Mucosa of stomach (tissue), 1 donor: ENCODE results near the gene HRC.

Experiments
- H3K27me3 ChIP-seq: one replicate; pipeline ENCODE4 v1.7.0; 2013; ENCODE audit warnings: mild to moderate bottlenecking, low read length; ENCODE audit not compliant: control insufficient read depth, insufficient read depth
- H3K36me3 ChIP-seq: one replicate; pipeline ENCODE4 v1.7.0; 2013; ENCODE audit warnings: low read length; ENCODE audit not compliant: control insufficient read depth, insufficient read depth
- H3K4me1 ChIP-seq: one replicate; pipeline ENCODE4 v1.7.0; 2013; ENCODE audit warnings: mild to moderate bottlenecking, low read length; ENCODE audit not compliant: control insufficient read depth, insufficient read depth
- H3K4me3 ChIP-seq: one replicate; pipeline ENCODE4 v1.7.0; 2013; ENCODE audit warnings: low read length
- H3K9ac ChIP-seq: one replicate; pipeline ENCODE4 v1.7.0; 2013; ENCODE audit warnings: mild to moderate bottlenecking, low read length, moderate library complexity
- H3K9me3 ChIP-seq: one replicate; pipeline ENCODE4 v1.7.0; 2013; ENCODE audit warnings: mild to moderate bottlenecking, low read length, moderate library complexity; ENCODE audit not compliant: control insufficient read depth
- donor health status: Pancreatic carcinoma.

Gene HRC, protein sequence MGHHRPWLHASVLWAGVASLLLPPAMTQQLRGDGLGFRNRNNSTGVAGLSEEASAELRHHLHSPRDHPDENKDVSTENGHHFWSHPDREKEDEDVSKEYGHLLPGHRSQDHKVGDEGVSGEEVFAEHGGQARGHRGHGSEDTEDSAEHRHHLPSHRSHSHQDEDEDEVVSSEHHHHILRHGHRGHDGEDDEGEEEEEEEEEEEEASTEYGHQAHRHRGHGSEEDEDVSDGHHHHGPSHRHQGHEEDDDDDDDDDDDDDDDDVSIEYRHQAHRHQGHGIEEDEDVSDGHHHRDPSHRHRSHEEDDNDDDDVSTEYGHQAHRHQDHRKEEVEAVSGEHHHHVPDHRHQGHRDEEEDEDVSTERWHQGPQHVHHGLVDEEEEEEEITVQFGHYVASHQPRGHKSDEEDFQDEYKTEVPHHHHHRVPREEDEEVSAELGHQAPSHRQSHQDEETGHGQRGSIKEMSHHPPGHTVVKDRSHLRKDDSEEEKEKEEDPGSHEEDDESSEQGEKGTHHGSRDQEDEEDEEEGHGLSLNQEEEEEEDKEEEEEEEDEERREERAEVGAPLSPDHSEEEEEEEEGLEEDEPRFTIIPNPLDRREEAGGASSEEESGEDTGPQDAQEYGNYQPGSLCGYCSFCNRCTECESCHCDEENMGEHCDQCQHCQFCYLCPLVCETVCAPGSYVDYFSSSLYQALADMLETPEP

GRCh38 chr19:49155005-49155819 is at the start of gene HRC:
TSS of gene HRC (minus strand) at chr19:49155396. CDS start at chr19:49155237, 159 bp downstream.
- no peaks in the 10 kb centered on the region for H3K9me3 ChIP-seq

DNA sequence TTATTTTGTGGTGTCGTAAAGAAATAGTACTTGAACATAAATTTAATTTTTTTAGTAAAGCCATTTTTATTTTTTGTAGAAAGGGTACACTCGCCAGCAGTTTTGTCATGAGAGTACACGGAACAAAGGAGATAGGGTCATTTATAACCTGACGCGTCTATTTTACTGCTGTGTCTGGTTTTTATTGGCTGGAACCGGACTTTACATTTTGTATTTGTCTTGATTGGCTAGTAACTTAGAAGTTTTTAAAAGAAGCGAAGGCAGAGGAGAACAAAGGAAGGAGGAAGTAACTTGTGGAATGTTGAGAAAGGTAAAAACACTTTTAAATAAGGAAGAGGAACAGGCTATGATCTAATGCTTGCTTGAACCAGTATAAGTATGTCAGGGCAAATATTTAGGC is 45.8 kb upstream of the HRC start:
- no peaks in the 10 kb centered on the region for H3K4me1 ChIP-seq
- no peak overlapping the region for H3K9ac ChIP-seq
- no peak overlapping the region for H3K4me3 ChIP-seq
- H3K36me3 ChIP-seq = peaks cover 8% of the 10 kb centered on the region
- no peaks in the 10 kb centered on the region for H3K27me3 ChIP-seq
- H3K9me3 ChIP-seq = no peaks in the 10 kb centered on the region

More at GRCh38 chr19:49155005-49155819, at the start of gene HRC:
- Histone ChIP-seq H3K36me3 (no peaks in the 10 kb centered on the region), H3K4me1 (peaks cover 29% of the 10 kb centered on the region), H3K9ac (no peak within 1 kb of the TSS), H3K27me3 (no peaks in the 10 kb centered on the region), H3K4me3 (no peak within 1 kb of the TSS)

DNA sequence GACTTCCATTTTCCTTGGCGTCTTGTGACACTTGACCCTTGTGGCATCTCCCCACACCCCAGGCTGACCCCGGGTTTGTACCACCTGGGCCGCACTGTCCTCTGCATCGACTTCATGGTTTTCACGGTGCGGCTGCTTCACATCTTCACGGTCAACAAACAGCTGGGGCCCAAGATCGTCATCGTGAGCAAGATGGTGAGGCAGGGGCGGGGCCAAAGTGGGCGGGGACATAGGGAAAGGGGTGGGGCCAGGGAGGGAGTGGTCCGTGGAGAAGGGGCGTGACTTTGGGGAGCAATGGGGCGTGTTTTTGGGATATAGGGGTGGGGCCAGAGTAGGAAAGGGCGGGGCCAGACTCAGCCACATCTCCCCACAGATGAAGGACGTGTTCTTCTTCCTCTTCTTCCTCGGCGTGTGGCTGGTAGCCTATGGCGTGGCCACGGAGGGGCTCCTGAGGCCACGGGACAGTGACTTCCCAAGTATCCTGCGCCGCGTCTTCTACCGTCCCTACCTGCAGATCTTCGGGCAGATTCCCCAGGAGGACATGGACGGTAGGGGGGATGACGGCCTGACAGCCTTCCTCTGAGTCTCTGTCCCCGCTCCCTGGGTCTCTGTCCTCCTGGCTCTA is 45.2 kb upstream of the HRC start:
- H3K36me3 ChIP-seq = peaks cover 8% of the 10 kb centered on the region
- H3K9ac ChIP-seq = no peak overlapping the region

GRCh38 chr19:49196527-49197240 is 41.5 kb upstream of the HRC start:
- Histone ChIP-seq H3K9ac (no peak overlapping the region), H3K27me3 (no peaks in the 10 kb centered on the region), H3K36me3 (peaks cover 2% of the 10 kb centered on the region), H3K4me1 (no peaks in the 10 kb centered on the region), H3K9me3 (no peaks in the 10 kb centered on the region), H3K4me3 (no peak overlapping the region)

More for the DNA sequence above, 45.2 kb upstream of the HRC start:
- no peaks in the 10 kb centered on the region for H3K4me1 ChIP-seq
- no peaks in the 10 kb centered on the region for H3K9me3 ChIP-seq
- H3K27me3 ChIP-seq = no peaks in the 10 kb centered on the region
- no peak overlapping the region for H3K4me3 ChIP-seq

- H3K36me3 ChIP-seq = peaks cover 6% of the 10 kb centered on the region
- H3K9me3 ChIP-seq = no peaks in the 10 kb centered on the region
- no peak overlapping the region for H3K9ac ChIP-seq
- no peaks in the 10 kb centered on the region for H3K4me1 ChIP-seq
- H3K4me3 ChIP-seq = no peak overlapping the region
- no peaks in the 10 kb centered on the region for H3K27me3 ChIP-seq
Observed at GRCh38 chr19:49194408-49194807, 39.2 kb upstream of the HRC start.

DNA sequence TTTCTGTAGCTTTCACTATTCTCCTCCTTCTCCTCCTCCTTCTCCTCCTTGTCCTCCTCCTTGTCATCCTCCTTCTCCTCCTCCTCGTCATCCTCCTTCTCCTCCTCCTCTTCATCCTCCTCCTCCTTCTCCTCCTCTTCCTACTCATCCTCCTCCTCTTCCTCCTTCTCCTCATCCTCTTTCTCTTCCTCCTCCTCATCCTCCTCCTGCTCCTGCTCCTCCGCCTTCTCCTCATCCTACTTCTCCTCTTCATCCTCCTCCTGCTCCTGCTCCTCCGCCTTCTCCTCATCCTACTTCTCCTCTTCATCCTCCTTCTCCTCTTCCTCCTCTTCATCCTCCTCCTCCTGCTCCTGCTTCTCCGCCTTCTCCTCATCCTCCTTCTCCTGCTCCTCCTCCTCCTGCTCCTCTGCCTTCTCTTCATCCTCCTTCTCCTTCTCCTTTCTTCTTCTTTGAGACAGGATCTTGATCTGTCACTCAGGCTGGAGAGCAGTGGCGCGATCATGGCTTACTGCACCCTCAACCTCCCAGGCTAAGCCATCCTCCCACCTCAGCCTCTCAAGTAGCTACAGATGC is 38.7 kb upstream of the HRC start:
- no peaks in the 10 kb centered on the region for H3K9me3 ChIP-seq
- H3K4me3 ChIP-seq = no peak overlapping the region
- no peaks in the 10 kb centered on the region for H3K27me3 ChIP-seq
- peaks cover 6% of the 10 kb centered on the region for H3K36me3 ChIP-seq
- no peaks in the 10 kb centered on the region for H3K4me1 ChIP-seq
- no peak overlapping the region for H3K9ac ChIP-seq

- Histone ChIP-seq H3K4me3 (no peak overlapping the region), H3K4me1 (no peaks in the 10 kb centered on the region), H3K9ac (no peak overlapping the region), H3K9me3 (no peaks in the 10 kb centered on the region), H3K36me3 (peaks cover 6% of the 10 kb centered on the region), H3K27me3 (no peaks in the 10 kb centered on the region)
Observed at GRCh38 chr19:49190781-49191180, 35.6 kb upstream of the HRC start.

DNA sequence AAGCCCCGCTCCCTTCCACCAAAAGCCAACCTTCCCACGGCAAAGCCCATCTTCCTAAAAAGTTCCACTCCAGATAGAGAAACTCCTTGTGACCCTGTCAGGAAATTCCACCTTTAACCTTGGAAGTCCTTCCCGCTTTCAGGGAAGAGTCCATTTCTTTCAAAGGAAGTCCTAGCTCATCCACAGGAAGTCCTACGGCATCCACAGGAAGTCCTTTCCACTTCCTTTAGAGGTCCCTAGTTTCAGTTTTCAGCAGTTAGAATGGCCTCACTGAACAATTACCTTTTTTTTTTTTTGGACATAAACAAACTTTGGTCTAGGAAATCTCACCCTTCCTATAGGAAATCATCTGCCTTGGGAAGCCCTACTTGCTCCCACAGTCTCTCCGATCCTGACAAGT is 34.1 kb upstream of the HRC start:
- Histone ChIP-seq H3K27me3 (no peaks in the 10 kb centered on the region), H3K9me3 (no peaks in the 10 kb centered on the region), H3K36me3 (peaks cover 6% of the 10 kb centered on the region), H3K9ac (no peak overlapping the region), H3K4me1 (no peaks in the 10 kb centered on the region), H3K4me3 (no peak overlapping the region)

DNA sequence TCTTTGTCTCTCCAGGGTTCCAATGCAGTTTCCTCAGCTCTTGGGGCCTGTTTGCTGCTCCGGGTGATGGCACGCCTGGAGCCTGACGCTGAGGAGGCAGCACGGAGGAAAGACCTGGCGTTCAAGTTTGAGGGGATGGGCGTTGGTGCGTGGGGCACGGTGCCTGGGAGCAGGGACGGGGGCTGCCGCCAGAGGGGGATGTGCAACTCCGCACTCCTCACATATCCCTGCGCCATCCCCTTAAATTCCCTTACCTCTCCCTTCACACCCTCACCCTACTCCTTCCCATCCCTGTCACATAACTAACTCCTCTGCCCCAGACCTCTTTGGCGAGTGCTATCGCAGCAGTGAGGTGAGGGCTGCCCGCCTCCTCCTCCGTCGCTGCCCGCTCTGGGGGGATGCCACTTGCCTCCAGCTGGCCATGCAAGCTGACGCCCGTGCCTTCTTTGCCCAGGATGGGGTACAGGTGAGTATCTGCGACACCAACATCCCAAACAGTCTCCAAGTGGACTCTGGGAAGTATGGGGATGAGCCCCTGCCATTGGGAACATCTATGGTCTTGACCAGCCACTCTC is 33.5 kb upstream of the HRC start:
- H3K27me3 ChIP-seq = no peaks in the 10 kb centered on the region
- peaks cover 6% of the 10 kb centered on the region for H3K36me3 ChIP-seq
- no peaks in the 10 kb centered on the region for H3K9me3 ChIP-seq
- H3K4me3 ChIP-seq = no peak overlapping the region
- H3K9ac ChIP-seq = no peak overlapping the region
- no peaks in the 10 kb centered on the region for H3K4me1 ChIP-seq

GRCh38 chr19:49186108-49186507 is 30.9 kb upstream of the HRC start:
- Histone ChIP-seq H3K4me1 (no peaks in the 10 kb centered on the region), H3K4me3 (no peak overlapping the region), H3K9ac (no peak overlapping the region), H3K36me3 (peaks cover 6% of the 10 kb centered on the region), H3K9me3 (no peaks in the 10 kb centered on the region), H3K27me3 (no peaks in the 10 kb centered on the region)
